ENCODE results near the gene AUNIP.
A peak's percentile ranks its signal among the peaks of the same experiment; 100 is the strongest.

Gene AUNIP

GRCh38 chr1:25828491-25828890, 30.8 kb downstream of the AUNIP start:
- no peak for DNase-seq (ENCODE audit: low spot score)

DNA sequence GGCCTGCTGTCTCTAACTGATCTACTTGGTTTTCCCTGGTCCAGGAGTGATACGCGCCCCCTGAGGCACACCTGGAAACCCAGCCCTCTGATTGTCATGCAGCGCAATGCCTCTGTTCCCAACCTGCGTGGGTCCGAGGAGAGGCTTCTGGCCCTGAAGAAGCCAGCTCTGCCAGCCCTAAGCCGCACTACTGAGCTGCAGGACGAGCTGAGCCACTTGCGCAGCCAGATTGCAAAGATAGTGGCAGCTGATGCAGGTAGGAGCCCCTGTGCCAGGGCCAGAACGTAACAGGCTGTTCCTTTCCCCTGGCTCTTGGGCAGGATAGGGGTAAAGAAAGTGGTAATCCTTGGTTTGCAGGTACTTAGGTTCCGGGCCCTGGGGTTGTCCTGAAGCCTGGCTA, 32.7 kb downstream of the AUNIP start:
- no peak for DNase-seq (ENCODE audit: low spot score)

DNA sequence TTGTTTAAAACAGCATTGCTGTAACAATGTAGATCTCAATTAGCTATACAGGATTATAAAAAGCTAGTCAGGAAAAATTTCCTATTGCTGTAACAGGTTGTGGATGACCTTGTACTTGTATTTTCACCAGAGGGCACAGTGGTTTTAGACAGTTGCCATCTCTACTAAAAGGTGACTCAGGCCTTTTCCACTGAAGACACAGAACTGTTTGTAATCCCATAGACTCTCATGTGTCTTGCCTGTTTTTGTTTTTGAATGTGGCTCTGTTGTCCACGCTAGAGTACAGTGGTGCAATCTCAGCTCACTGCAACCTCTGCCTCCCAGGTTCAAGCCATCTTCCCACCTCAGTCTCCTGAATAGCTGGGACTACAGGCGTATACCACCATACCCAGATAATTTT, 33.7 kb downstream of the AUNIP start:
- no peak for DNase-seq (ENCODE audit: low spot score)

GRCh38 chr1:25821630-25822091, 37.6 kb downstream of the AUNIP start:
- no peak for DNase-seq (ENCODE audit: low spot score)

GRCh38 chr1:25821112-25821476, 38.2 kb downstream of the AUNIP start:
- DNase-seq (ENCODE audit: low spot score) = no peak

DNA sequence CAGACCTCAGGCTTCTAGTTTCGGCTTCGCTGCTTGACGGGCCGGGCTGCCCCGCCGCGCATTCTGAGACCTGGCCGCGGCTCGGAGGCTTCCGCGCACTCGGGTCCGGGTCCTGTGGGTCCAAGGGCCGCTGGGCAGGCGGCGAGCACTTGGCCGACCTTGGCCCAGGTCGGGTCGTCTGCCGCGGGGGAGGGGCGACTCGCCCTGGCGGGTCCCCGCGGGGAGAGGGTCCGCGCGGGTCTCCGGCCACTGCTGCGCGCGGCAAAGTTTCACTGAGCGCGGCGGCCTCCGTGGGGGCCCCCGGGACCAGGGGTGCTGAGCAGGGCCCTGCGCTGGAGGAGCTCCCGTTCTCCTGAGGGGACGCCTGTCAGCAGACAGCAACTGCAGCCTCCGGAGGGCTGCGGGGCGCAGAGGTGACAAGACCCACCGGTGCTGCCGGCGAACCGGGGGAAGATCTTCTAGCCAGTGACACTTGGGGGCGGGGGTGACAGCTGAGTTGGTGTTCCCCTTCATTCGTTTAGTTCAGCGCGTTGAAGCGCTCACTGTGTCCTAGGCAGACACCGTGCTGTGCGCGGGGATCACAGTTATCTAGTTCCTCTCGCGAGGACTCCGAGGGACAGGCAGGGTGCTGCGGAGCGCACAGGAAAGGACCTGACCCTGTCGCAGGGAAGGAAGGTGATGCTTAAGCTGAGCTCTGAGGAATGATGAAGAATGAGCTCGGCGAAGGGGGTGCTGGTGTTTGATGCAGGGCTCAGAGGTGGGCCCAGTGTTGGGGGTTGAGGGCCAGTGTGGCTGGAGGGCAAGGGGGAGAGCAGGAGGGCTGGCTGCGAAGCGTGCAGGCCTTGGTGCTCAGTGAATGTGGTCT, 38.8 kb downstream of the AUNIP start:
- DNase-seq (ENCODE audit: low spot score) = no peak

DNA sequence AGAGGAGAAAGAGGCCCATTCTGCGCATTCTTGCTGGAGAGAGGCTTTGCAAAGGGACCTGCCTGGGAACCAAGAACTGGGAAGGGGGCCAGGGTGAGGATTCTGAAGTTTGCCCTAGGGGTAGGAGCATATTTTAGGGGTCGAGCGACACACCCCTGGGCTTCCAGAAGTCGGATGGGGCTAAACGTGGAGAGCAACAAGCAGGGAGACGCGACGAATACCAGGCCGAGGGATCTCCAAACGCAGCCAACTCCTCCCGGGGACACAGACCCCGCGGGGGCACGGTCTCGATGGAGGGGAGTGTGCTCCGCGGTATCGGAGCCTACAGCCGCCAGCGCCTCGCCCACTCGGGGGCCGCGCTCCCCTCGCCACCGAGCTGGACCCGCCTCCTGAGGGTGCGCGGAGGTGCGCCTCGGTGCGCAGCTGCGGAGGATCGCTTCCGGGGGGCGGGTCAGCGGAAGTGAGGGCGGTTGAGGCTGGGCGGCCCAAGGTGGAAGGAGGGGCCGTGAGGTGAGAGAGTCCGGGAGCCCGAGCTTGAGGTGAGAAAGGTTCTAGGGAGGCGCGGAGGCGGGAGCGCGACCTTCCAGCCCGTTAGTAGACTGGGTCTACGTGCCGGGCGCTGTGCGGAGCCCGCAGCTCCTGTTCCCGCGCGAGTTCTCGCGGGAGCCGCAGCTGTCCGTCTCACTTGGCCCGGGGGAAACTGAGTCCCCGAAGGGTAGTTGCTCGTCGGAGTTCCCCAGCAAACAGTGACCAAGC, 39.6 kb downstream of the AUNIP start, which contains the start of gene MTFR1L:
Gene MTFR1L, plus strand, starts transcription at position 464 of the 756 bp plus-strand sequence. CDS start 3,151 bp downstream, outside the sequence.
- DNase-seq (ENCODE audit: low spot score) = peak; percentile 66

DNA sequence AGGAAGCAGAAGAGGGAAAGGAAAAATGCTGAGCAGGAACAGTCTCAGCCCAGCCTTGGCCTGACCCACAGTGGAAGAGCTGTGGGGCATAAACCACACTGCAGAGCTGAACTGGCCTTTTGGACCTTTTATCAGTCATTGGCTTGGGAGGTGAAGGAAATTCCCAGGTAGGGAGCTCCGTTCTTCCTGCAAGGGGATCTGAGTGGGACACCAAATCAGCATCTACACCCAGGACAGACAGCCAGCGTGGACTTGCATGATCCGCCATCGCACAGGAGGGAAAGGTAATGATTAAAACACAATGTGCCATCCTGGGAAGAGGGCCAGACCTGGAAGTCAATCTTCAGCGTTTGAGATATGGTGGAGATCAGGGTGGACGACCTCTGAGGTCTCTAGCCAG, 40.7 kb downstream of the AUNIP start:
- no peak for DNase-seq (ENCODE audit: low spot score)

DNA sequence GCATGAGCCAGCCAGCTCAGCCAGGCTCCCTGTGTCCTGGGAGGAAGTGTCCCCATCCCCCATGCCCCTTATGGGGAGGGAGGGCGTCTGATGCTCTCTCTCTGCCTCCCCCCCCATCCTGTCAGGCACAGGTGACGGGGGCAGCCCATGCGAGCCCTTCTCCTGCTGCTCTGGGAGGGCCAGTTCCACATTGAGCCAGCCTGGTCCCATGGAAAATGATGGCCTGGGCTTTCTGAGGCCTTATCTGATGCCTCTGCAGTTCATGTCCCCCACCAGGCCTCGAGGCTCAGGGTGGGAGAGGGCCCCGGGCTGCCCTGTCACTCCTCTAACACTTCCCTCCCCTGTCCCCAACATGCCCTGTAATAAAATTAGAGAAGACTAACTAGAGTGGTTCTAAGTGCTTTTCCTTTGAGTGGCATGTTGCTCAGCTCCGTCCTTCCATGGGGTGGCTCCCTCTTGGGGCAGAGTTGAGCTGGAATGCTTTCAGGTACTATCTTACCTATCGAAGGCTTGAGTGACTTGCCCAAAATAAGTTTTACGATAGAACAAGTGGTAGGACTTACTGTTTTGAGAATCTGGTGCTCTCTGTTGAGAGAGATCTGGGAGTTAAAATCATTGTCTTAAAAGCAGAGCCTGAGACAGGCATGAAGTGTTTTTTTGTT, 41.3 kb downstream of the AUNIP start:
- DNase-seq (ENCODE audit: low spot score) = no peak

DNA sequence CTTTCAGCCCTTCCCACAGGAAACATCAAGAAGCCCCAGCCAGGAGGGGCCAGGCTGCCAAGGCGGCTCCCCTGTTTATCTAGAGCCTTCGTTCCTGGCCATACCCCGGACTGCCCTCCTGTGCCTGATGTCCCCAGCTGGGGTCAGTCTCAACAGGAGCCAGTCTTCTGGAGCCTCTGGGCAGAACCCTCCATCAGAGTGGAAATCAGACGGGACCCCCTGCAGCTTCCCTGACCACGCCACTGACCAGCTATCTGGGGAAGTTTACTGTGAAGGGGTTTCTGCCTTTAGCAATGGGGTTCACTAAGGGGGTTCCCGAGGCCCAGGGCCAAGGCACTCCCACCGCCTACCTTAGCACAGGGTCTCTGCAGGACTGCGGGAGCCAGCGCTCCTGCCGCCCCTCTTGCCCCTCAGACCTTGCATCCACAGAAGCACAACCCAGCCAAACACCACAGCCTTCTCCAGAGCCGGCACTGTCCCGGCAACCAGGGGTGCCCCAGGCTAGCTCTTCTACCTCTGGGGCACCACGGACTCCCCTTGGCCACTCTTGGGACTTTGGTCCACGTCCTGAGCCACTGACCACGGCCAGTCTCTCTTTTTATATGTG, 43.0 kb downstream of the AUNIP start:
- DNase-seq (ENCODE audit: low spot score) = no peak

DNA sequence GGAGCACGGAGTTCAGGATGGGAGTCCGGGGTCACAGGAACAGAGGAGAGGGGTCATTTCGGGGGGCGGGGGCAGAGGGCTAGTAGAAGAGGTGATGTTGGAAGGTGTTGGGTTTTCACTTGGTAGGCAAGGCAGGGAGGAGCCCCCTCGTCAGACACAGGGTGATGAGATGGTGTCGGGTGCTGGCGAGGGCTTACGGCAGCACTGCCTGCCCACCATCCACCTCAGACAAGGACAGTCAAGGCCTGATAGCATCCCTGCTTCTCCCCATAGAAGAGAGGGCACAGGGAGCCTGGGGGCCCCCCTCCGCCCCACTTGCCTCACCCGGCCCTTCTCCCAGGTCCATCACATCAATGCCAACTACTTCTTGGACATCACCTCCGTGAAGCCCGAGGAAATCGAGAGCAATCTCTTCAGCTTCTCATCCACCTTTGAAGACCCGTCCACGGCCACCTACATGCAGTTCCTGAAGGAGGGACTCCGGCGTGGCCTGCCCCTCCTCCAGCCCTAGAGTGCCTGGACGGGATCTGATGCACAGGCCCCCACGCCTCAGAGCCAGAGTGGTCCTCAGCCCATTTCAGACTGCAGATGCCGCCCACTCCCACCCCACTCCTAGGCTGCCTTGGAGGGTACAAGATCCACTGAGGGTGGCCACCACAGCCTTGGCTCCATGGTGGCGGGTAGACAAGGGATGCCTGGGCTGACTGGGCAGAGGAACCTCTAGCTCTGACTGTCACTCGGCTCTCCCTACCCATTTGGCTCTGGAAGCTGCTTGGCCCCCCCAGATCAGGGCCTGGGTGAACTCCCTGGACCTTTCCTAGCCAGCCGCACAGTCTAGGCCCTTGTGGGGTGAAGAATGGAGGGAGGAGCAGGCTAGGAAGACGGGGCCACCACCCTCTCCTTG, 43.8 kb downstream of the AUNIP start:
- DNase-seq (ENCODE audit: low spot score) = no peak

DNA sequence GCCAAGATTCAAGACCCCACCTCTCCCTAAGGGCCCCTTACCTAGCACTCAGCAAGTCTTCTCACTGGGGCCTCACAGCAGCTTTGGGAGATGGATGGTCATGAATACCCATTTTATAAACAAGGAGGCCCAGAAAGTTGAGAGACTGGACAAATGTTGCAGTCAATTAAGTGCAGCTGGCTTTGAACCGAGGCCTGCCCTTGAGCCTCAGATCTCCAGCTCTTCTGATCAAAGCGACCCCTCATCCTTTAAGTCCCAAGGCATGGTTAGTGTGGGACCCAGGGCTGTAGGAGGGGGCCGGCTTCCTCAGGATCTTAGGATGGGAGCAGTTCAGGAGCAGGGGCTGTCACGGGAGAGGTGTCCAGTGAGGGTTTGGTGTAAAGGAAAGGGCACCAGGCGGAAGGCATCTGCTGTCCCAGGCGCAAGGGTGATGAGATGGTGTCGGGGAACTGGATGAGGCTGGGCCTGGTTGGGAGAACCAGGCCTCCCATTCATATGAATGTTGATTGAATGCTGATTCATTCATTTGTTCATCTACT, 44.6 kb downstream of the AUNIP start:
- DNase-seq (ENCODE audit: low spot score) = no peak

GRCh38 chr1:25813734-25814471, 45.4 kb downstream of the AUNIP start:
- no peak for DNase-seq (ENCODE audit: low spot score)

DNA sequence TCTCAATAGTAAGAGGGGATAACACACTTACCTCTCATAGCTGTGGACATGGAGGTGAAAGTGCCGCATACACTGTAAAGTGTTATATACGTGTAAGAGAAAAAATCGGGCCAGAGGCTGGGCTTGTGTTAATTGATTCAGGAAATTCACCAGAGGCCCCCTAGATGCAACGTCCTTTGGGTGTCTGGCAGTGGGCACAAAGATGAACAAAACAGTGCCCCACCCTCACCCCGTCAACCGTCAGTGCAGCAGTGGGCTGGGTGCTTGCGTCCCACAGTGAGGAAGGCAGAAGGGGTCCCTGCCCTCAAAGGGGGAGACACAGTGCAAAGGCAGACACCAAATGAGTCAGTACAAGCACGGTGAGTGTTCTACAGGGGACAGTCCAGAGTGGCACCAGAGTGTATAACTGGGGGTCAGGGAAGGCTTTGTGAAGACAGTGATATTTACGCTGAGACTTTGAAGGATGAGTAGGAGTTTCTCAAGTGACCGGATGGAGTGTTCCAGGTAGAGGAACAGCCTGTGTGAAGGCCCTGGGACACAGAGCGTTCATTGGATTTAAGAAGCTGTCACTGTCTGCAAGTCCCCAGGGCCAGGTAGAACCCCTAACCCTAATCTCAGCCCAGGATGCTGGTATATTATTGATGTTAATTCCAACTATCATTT, 46.1 kb downstream of the AUNIP start:
- no peak for DNase-seq (ENCODE audit: low spot score)

DNA sequence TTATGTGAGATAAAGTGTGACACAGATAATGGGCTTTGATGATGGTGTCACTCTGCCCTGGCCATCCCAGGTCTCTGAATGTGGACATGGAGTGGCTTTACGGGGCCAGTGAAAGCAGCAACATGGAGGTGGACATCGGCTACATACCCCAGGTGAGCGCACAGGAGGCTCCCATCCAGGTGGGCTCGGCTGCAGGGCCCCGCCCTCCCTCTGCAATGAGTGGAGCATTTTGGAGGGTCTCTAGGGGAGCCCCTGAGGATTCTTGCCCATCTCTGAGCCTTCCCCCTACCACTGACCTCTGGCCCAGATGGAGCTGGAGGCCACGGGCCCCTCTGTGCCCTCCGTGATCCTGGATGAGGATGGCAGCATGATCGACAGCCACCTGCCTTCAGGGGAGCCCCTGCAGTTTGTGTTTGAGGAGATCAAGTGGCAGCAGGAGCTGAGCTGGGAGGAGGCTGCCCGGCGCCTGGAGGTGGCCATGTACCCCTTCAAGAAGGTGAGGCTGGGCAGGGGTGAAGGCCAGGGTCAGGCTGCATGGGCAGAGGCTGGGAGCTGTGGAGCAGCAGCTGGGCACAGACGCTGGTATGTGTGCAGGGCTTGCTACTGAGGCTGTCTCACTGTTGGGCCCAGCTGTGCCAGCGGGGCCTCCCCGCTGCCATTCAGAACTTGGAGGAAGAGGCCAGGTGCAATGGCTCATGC, 47.7 kb downstream of the AUNIP start:
- DNase-seq (ENCODE audit: low spot score) = no peak

DNA sequence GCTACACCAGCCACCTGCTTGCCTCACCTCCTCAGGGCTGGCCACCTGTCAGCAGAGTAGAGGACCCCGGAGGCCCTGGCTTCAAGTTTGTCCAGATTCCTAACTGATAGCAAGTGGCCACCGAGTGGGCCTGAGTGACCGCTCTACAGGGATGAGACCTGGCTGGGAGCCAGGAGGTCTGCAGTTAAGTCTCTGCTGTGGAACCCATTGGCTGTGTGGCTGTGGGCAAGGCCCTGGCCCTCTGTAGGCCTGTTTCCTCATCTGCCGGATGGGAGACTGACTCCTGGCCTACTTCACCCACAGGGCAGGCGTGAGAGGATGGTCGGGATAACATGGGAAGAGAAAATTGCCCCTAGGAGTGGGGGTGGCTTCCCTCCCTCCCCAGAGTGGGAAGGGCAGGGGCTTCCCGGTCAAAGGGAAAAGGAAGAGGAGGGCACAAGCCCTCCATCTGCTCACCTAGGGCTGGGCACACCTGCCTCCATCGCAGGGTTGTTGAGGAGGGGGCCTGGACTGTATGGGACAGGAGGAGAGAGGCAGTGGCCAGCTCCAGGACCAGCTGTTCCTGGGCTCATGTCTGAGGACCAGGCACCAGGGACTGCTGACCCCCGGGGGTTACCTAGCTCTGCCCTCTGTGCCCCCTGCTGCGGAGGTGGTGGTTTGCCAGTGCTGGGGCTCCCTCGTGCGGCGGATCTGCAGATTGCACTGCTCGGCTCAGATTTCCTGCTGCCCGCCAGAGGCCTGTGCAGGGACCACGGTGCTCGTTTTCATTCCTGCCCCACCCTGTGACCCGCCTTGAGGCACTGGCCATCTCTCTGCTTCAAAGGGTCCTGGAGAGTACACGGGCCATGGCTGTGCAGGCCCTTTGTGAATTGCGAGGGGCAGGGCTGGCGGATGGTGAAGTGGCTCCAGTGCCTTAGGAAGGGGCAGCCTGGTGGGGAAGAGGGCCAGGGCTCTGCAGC, 48.6 kb downstream of the AUNIP start:
- DNase-seq (ENCODE audit: low spot score) = peak; percentile 50

DNA sequence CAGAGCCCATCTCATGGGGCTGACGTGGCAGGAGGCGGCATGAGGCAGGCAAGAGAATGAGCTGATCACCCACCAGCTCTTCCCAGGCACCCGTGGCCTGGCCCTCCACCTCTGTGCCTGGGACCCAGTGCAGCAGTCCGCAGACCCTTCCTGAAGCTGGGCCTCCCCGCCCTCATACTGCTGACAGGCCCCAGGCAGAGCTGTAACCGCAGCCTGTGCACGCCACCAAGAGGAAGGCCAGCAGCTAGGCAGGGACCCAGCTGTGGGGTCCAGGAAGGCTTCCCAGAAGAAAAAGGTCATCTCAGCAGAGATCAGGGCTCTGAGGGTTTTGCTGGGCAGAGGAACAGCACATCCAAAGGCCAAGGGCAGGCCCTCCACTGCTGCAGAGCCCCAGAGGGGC, 49.3 kb downstream of the AUNIP start:
- no peak for DNase-seq (ENCODE audit: low spot score)

Measured in hematopoietic multipotent progenitor cell treated with erythropoietin and hydrocortisone succinate and interleukin-3 and kit ligand, for 17 days (in vitro differentiated cells).